GM19463 (cell line): ENCODE data around the gene PIP4K2C.
A peak's percentile ranks its signal among the peaks of the same experiment; 100 is the strongest.
"Not testable (repeated sequence)": the region's sequence is repeated elsewhere in the genome, so short reads cannot be mapped to it uniquely, and the experiment has no call there.

Experiments
- ATAC-seq: cut with Tn5 transposase; IDR thresholded peaks from one replicate; pipeline ENCODE4 v1.9.1; 2021; ENCODE audit warnings: mild to moderate bottlenecking, moderate library complexity; ENCODE audit not compliant: unreplicated experiment

PIP4K2C gene

GRCh38 chr12:57584050-57584449 is 6.9 kb upstream of the PIP4K2C start:
- ATAC-seq, result no peak

- ATAC-seq, result no peak
These were observed 6.3 kb upstream of the PIP4K2C start for GRCh38 chr12:57584690-57585089.

DNA sequence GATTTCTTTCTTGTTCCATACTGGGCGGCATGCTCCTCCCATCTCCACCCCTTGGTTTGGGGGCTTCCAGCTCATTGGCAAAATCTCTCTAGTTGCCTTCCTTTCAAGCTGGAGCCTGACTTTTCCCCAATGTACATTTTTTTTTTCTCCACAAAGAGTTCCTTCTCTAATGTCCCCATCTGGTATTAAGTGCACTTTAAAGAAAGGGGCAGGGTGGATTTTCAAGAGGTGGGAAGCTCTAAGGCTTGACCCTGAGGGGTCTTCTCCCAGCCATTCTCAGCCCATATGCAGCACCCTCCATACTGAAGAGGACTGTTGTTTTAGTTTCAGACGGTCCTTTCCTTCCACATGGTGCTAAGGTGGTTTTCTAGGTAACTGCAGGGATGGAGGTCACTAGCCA is 5.8 kb upstream of the PIP4K2C start:
- no peak for ATAC-seq

- no peak for ATAC-seq
These were observed 4.9 kb upstream of the PIP4K2C start for GRCh38 chr12:57586128-57586527.

DNA sequence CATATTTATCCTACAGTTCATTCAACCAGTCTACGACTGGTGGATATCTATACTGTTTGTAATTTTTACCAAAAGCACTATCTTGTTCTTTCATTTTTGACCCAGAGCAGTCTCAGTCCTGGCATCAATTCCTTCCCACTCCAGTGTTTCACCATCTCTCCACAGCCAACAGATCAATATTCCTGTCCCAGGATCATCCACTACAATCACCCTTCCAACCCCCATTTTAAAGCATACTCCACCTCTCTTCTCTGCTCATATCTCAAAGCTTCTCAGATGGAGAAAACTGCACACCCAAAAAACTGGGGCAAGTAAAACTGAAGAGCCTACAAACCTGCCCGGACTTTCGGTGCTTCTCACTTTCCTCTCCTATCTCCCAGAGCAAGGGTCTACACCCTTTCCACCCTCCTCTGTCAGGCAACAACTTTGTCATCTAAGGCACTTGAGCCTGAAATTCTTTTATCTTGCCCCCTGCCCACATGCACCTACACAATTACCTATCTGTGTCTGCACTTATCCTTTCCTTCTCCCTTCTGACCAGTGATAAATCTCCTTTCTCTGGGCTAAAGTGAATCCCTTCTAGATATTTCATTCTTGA is 4.1 kb upstream of the PIP4K2C start:
- ATAC-seq, result no peak

- not testable (repeated sequence) for ATAC-seq
These were observed 1.9 kb upstream of the PIP4K2C start for GRCh38 chr12:57588951-57589610.

- ATAC-seq, result peak; percentile 1
These were observed 521 bp upstream of the PIP4K2C start for GRCh38 chr12:57590479-57590863.

DNA sequence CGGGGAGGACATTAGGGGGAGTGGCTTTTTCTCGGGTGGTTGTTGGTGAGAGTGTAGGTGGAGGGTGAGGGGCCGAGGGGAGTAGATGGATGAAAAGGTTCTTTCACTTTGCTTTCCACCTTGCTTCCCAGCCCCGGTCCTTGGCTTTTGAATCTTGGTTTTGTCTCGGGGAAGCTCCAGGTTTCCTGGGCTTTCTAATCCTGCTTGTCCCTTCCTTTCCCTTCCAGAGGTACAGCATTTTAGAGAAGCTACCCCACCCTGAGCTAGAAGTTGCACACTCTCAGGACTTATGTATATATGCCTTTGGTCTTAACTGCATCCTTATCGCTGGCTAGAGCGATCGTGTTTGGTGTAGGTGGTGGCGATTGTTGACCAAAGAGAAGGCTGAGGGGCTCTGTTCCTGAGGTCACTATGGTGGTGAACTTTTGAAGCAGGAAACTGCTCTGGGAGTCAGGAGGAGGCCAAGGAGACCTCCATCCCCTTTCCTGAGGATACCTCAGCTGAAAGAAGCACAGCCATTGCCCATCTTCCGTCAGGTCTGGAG is 862 bp downstream of the PIP4K2C start:
- ATAC-seq, result no peak

GRCh38 chr12:57592551-57593165 is 1.7 kb downstream of the PIP4K2C start:
- ATAC-seq, result no peak

GRCh38 chr12:57593187-57593586 is 2.2 kb downstream of the PIP4K2C start:
- ATAC-seq, result no peak

GRCh38 chr12:57600395-57600794 is 9.4 kb downstream of the PIP4K2C start:
- ATAC-seq, result no peak

GRCh38 chr12:57602544-57602943 is 11.6 kb downstream of the PIP4K2C start:
- no peak for ATAC-seq

DNA sequence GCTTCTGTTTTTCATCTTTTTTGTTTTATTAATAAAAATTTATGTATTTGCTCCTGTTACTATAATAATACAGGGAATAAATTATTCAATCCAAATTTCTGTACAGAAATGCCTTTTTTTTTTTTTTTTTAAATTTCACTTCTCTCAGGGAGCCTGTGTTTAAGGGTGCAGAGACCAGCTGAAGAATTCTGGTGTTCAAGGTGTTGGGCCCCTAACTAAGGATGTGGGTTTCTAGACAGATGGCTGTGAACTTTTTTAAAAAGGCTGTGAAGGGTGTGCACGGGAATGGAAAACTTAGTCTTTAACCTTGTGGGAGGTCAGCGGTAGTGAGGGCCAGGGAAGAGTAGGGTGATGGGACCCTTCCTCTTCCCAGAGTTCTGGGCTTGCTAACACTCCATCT is 12.3 kb downstream of the PIP4K2C start:
- ATAC-seq, result no peak

- no peak for ATAC-seq
These were observed 12.9 kb downstream of the PIP4K2C start for GRCh38 chr12:57603815-57604453.

DNA sequence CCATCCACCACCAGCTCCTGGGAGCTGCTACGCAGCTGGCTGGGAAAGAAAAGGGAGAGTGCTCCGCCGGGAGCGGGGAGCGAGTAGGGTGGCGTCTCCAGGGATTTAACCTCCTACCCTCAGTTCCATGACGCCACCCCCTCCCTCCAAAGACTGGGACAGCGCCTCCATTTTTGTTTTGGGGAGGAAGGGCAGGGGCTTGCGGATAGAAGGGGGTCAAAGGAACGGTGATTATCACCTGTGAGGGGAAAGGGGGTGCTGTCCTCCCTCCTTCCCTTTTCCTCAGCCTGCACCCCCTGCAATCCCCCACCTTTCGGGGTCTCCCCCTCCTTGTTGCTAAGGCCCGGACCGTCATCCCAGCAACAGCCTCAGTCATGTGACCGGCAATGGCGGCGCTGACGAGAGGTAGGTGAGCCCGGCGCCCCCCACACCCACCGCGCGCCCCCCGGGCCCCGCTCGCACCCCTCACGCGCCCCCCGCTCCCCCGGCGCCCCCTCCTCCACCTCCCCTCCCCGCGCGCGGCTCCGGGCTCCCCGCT is 13.5 kb downstream of the PIP4K2C start, which contains the start of gene DTX3:
Gene DTX3 (plus strand): TSS at position 371 of the 538 bp plus-strand sequence. CDS start 1,694 bp downstream, outside the sequence.
- peak; percentile 54 for ATAC-seq

DNA sequence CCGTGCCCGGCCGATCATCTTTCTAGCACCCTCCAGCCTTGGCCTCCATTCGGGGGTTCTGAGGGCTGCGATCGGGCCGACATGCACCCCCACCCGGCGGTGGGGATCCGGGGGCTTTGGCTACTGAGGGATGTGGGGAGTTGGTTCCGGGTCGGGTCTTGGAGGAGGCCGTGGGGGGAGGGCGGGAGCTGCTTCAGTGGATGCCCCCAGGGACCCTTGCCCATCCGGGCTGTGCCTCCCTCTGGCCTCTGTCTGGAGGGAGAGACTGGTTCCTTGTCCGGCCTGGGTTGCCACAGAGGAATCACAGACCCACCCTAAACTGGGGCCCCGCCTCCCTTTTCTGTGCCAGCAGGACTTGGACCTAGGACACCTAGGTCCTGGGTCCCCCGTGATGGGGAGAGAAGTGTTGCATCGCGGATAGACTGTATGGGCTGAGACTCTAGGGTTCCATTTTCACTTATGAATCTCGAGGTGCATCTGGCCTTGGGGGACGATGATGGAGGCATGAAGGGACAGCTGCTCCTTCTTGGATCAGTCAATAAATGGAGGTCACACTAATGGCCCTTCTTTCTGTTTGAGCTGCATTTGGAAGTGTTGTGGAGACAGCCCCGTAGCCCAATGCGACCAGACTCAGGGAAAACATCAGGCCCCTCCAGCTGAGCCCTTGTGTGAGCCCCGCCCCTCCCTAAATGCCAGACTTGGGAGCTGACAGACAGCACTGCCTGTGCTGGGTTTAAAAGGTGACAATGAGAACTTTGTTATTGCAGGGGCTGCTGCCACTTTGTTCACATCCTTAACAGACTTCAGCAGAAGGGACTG is 14.2 kb downstream of the PIP4K2C start:
- ATAC-seq, result peak; percentile 32

DNA sequence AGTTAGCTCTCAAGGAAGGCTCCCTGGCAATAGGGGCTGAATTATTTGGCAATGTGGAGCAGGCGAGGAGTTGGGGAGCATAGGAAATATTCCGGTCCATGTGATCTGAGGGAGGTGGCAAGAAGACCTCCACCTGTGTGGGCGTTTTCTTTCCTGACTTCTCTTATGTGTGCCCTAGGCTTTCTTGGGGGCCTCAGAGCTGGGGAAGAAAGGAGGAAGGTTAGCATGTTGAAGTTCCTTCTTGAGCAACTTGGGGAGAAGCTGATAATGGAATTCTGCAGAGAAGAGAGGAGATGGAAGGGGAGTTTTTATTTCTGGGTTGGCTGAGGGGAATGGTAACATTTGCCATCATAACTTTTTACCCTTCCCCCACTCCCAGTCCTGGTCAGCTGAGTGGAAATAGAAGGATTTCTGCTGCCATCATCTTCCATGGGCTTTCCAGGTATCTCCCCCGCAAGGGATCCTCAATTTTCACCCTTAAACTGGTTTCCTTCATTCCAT is 14.9 kb downstream of the PIP4K2C start:
- ATAC-seq, result no peak

- ATAC-seq, result no peak
These were observed 15.4 kb downstream of the PIP4K2C start for GRCh38 chr12:57606399-57606798.

GRCh38 chr12:57606821-57607220 is 15.8 kb downstream of the PIP4K2C start:
- ATAC-seq, result no peak

GRCh38 chr12:57607958-57608663 is 17.1 kb downstream of the PIP4K2C start:
- ATAC-seq, result no peak
